Chondrocyte (in vitro differentiated cells): ENCODE measurements around the gene ADAMTSL1. TPM values are rescaled to one million over a fixed set of nuclear protein-coding genes. Genes with fewer than 3 reads are reported as not detected.

Experiments used
- DNase-seq: peaks from one replicate; pipeline ENCODE4 v3.0.0; 2021; ENCODE audit warnings: mixed read lengths, low spot score
- H3K27ac Mint-ChIP-seq: one replicate; pipeline ENCODE4 v1.8.0; 2021; ENCODE audit warnings: mild to moderate bottlenecking, moderate library complexity, mixed read lengths; ENCODE audit not compliant: unreplicated experiment
- H3K27me3 Mint-ChIP-seq: 2 replicates; pipeline ENCODE4 v1.8.0; 2021; ENCODE audit warnings: low read depth, mixed read lengths
- H3K36me3 Mint-ChIP-seq: 2 replicates; pipeline ENCODE4 v1.8.0; 2021; ENCODE audit warnings: low read depth, mixed read lengths
- H3K4me1 Mint-ChIP-seq: 2 replicates; pipeline ENCODE4 v1.8.0; 2021; ENCODE audit warnings: low read depth, mild to moderate bottlenecking, mixed read lengths
- H3K4me3 Mint-ChIP-seq: one replicate; pipeline ENCODE4 v1.8.0; 2021; ENCODE audit warnings: mild to moderate bottlenecking, moderate library complexity, mixed read lengths; ENCODE audit not compliant: unreplicated experiment
- H3K9me3 Mint-ChIP-seq: 2 replicates; pipeline ENCODE4 v1.8.0; 2021; ENCODE audit warnings: low read depth, mixed read lengths
- total RNA-seq: library from RNA; stranded (reverse); gene quantifications from 3 replicates; pipeline ENCODE4 v1.2.1, GENCODE V29; 2021
- TF ChIP-seq, protein P1 (sequence below): fragments of 200-600 bp; sonication (generic); IDR thresholded peaks from 2 replicates; pipeline ENCODE4 v1.5.0; 2021; ENCODE audit warnings: antibody characterized with exemption, mild to moderate bottlenecking, moderate library complexity

Gene ADAMTSL1
- total RNA-seq, 1 donor from 2014 or later: 1.0 TPM

- TF ChIP-seq, protein P1, sequence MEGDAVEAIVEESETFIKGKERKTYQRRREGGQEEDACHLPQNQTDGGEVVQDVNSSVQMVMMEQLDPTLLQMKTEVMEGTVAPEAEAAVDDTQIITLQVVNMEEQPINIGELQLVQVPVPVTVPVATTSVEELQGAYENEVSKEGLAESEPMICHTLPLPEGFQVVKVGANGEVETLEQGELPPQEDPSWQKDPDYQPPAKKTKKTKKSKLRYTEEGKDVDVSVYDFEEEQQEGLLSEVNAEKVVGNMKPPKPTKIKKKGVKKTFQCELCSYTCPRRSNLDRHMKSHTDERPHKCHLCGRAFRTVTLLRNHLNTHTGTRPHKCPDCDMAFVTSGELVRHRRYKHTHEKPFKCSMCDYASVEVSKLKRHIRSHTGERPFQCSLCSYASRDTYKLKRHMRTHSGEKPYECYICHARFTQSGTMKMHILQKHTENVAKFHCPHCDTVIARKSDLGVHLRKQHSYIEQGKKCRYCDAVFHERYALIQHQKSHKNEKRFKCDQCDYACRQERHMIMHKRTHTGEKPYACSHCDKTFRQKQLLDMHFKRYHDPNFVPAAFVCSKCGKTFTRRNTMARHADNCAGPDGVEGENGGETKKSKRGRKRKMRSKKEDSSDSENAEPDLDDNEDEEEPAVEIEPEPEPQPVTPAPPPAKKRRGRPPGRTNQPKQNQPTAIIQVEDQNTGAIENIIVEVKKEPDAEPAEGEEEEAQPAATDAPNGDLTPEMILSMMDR: no peak
- peaks cover 2% of the 10 kb centered on the region for H3K4me1 Mint-ChIP-seq
- no peak overlapping the region for H3K27ac Mint-ChIP-seq
- H3K27me3 Mint-ChIP-seq: no peaks in the 10 kb centered on the region
- H3K36me3 Mint-ChIP-seq: no peaks in the 10 kb centered on the region
- no peak for DNase-seq
- H3K9me3 Mint-ChIP-seq: peaks cover 10% of the 10 kb centered on the region
- H3K4me3 Mint-ChIP-seq: no peak overlapping the region
These were observed 164.7 kb downstream of the ADAMTSL1 start for GRCh38 chr9:18638371-18639249.

DNA sequence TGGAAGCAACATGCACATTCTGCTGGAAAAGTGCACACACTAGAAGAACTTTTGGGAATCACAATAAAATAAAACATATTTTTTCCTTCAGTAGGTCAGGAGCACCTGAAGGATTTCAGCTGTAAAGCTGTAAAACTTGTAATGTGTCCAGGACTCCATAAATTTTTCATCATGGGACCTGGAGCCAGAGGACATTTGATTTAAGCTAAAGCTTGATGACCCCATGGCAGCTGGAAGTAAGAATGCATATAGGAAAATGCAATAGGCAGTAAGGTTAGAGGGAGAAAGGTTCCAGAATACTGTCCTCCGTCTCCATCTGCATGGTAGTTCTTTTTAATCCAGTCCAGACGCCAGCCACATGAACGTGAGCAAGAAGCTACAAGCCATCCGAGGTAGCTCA is 166.0 kb downstream of the ADAMTSL1 start:
- H3K9me3 Mint-ChIP-seq: peaks cover 14% of the 10 kb centered on the region
- H3K4me3 Mint-ChIP-seq: no peak overlapping the region
- H3K36me3 Mint-ChIP-seq: no peaks in the 10 kb centered on the region
- DNase-seq: no peak
- no peaks in the 10 kb centered on the region for H3K27me3 Mint-ChIP-seq
- TF ChIP-seq, protein P1: no peak
- H3K4me1 Mint-ChIP-seq: no peaks in the 10 kb centered on the region
- no peak overlapping the region for H3K27ac Mint-ChIP-seq

GRCh38 chr9:18658804-18659705 is 185.1 kb downstream of the ADAMTSL1 start:
- H3K27me3 Mint-ChIP-seq: peaks cover 2% of the 10 kb centered on the region
- H3K27ac Mint-ChIP-seq: no peak overlapping the region
- peaks cover 20% of the 10 kb centered on the region for H3K4me1 Mint-ChIP-seq
- H3K4me3 Mint-ChIP-seq: no peak overlapping the region
- TF ChIP-seq, protein P1: no peak
- no peaks in the 10 kb centered on the region for H3K9me3 Mint-ChIP-seq
- no peaks in the 10 kb centered on the region for H3K36me3 Mint-ChIP-seq
- DNase-seq: no peak

DNA sequence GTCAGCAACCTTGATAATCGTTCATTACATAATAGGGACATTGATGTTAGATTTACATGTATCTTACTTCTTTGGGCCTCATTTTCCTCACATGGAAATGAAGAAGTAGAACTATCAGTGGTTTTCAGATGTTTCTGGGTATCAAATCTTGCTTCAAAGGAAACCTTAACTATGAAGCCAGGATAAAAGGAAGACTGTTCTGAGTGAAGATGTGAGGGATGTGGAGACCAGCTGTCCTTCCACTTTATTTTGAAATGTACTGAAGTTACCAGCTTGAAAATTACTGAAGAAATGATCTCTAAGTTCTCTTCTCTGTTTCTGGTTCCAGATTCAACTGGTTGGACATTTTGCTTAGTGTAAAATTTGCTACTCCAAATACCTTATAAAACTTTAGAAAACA is 186.0 kb downstream of the ADAMTSL1 start:
- Mint-ChIP-seq H3K9me3 (no peaks in the 10 kb centered on the region), H3K4me1 (peaks cover 20% of the 10 kb centered on the region), H3K4me3 (no peak overlapping the region), H3K27ac (no peak overlapping the region), H3K36me3 (no peaks in the 10 kb centered on the region), H3K27me3 (no peaks in the 10 kb centered on the region)
- TF ChIP-seq, protein P1: no peak
- DNase-seq: no peak

DNA sequence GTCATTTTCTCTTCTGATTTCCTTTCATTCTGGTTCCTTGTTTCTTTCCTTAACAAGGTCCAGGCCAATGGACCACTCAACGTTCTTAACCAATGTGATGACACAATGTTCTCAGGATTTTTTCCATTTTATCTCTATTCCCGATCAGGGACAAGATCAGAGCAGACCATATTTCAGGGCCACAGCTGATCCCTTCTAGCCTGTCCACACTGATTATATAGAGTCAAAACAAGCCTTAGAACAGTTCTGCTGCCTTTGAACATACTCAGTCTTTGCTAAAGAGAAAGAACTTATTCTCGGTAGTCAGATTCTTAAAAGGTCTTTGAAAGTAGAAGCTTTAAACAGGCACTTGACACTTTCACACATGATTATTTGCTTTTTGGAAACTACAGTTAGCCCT is 188.4 kb downstream of the ADAMTSL1 start:
- no peak for DNase-seq
- H3K27ac Mint-ChIP-seq: no peak overlapping the region
- H3K27me3 Mint-ChIP-seq: no peaks in the 10 kb centered on the region
- no peaks in the 10 kb centered on the region for H3K9me3 Mint-ChIP-seq
- peaks cover 39% of the 10 kb centered on the region for H3K4me1 Mint-ChIP-seq
- no peaks in the 10 kb centered on the region for H3K36me3 Mint-ChIP-seq
- TF ChIP-seq, protein P1: no peak
- no peak overlapping the region for H3K4me3 Mint-ChIP-seq
